T1000 (cell line): ENCODE measurements around the gene OSBPL8.

Source experiments
- DNase-seq: peaks from one replicate; lab custom pipeline; 2025; ENCODE audit warnings: mixed read lengths; lab: John Stamatoyannopoulos, UW

The OSBPL8 gene

DNA sequence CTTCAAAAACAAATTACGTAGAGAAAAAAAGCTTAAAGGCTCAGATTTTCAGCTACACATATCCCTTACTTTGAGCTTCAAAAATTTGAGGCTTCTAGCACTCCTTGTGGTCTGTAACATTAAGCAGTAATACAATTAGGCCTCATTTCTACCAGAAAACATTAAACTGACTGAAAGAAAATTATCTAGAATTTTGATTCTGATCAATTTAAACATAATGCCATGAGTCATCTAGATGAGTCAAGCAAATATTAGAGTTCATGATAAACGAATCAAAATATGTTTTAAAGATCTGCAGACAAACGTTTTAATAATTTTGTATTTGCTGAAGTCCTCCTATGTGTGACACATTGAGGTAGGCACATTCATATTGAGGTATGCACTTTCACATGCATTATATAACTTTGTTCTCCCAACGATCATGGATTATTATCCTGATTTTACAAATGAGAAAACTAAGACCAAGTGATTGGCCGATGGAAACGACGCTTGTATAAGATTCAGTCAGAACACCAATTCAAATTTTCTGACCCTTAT, 4.3 kb downstream of the OSBPL8 start:
- no peak for DNase-seq

DNA sequence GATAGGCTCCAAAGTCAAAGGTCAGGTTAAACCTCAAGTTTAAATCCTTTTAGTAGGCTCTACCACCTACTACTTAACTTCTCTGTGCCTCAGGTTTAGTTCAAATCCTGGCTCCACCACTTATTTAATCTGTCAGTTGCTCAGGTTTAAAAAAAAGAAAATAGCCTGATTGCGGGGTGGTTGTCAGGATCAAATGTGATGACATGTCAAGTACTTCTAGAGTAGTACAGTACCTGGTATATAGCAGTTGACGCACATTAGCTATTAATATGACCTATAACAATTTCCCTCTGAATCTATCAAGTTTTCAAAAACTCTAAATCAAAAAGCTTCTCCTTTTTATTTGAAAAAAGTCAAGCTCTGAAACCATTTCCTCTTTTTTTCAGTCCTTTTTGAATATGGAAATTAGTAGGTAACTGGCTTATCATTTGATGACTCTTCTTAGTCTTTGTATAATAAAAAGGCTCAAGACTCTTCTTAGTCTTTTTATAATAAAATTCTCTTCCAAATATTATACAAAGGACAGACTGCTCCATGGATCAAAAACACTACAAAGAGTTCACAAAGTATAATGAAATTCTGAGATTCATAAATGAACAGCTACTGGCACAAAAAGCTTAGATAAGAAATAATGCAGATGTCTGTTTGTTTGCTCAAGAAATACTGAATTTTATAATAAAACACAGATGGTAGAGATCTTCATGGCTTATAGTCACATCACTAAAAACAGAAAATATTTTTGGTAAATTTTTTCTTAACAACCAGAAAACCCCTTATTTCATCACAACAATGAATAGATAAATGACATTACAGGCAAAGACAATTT, 5.0 kb downstream of the OSBPL8 start:
- DNase-seq = no peak

DNA sequence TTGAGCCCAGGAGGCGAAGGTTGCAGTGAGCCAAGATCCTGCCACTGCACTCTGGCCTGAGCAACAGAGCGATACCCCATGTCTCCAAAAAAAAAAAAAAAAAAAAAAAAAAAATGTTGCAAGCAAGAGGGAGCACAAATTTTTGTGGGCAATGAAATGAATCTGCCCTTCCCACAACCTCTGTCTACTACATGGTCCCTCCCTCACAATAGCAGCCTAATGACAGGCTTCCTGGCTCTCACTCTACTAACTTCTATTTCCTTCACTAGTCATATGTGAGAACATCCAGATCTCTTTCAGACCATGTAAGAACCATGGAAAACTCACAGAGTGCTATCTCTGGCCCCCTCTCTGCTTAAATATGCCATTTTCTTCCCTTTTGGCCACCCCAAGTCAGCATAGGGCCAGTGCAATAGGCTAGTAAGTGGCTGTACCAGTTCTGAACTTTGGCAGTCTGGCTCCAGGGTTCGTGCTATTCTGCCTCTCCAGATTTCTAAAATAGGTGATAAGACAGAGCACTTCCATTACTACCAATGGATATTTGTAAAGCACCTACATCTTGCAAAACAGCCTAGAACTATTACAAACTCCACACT, 7.1 kb downstream of the OSBPL8 start:
- no peak for DNase-seq

DNA sequence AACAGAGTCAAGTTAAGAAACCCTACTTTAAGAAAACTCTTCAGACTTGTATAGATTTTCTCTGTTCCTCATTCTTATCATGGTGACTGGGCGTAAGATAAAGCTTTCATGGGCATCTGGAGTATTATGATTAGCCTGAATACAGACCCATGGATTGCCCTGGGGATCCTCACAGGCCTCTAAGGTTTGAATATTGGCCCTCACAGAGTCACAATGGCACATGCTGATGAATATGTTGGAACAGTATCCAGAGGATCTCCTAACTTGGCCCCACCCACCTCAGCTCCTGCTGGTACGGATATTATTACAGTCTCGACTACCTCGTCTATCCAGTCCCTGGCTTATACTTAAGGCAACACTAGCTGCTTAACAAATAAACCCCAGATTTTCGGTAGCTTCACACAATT, 8.1 kb downstream of the OSBPL8 start:
- no peak for DNase-seq

DNA sequence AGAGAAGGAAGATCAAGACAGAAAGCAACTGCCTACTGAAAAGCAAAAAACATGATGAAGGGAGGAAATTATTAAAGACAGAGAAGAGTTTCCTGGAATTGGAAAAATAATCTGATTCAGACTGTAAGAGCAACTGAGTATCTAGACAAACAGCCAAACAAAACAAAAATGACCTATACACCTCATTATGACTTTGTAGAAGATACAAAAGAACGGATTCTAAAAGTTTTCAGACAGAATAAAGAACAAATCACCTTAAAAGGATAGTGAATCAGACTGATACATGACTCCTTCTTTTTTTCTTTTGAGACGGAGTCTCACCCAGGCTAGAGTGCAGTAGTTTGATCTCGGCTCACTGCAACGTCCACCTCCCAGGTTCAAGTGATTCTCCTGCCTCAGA, 10.4 kb downstream of the OSBPL8 start:
- DNase-seq = no peak

DNA sequence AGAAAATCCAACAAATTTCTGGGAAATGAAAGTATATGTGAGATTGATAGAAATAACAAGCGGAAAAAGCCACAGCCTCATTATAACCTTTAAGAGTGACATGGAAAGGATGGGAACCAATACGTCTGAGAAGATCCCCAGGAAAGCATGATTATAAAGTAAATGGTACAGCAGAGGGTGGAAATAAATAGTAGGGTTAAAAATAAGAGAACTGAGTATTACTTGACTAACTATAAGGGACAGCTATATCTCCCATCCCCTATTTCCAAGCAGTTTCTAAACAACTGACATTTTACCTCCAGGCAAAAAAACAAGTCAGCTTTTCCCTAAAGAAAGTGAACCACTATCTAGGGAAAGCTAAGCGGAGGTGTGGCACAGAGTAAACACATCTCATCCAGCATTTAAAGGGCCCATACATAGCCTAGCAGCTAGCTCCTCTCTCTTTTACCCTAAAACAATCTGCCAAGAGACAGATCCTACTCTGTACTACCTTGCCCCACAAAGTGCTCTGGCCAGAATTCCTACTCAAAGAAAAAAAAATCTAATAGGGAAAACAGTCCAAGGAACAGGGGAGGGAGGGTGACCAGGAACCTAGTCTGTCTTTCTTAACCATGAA, 11.2 kb downstream of the OSBPL8 start:
- DNase-seq = no peak

DNA sequence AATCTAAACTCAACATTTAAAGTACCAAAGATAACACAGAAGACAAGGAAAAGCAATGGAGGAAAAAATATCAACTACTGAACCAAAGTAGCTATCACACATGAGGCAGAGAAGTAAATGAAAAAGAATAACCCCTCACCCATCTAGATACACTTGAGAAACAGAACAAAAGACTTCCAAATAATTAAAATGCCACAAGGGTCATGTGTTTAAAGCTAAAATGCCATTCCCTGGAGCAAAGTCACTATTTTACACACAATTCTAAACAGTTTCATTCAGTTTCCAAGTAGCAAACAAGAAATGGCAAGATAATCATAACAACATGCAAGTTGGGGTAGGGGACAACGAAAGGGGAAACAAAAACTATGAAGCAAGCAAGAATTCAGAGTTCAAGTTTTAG, 12.0 kb downstream of the OSBPL8 start:
- DNase-seq = no peak

DNA sequence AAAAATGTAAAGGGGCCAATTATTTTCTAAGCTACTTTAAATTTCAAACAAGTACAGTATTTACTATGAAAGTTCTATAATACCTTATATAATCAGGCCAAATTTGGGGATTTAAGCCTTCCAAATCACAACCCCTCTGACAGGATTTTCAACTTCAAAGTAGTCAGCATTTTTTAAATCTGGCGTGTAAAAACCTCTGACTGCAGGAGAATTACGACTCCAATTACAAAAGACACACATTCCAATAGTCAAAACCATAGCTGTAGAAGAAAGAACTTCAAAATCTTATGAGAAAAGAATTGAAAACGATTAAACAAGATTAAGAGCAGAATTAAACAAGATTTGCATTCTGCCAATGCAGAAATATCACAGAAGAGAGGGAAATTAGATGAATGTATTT, 12.7 kb downstream of the OSBPL8 start:
- DNase-seq = no peak

DNA sequence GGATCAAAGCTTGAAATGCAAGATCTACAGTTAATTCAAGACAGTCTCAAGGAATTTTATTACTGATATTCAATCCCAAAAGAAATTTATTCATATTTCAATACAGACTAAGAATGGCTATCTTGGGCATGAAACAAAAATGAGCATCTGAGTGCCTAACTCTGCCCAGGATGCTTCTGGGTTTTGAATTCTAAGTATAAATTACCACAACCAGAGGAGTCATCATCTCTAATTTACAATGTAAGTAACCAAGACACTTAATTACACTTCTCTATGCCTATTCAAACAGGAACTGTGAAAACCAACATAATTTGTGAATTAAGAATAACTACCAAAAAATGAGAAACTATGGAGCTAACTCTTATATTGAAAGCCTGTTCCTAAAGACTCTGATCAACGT, 14.1 kb downstream of the OSBPL8 start:
- no peak for DNase-seq

DNA sequence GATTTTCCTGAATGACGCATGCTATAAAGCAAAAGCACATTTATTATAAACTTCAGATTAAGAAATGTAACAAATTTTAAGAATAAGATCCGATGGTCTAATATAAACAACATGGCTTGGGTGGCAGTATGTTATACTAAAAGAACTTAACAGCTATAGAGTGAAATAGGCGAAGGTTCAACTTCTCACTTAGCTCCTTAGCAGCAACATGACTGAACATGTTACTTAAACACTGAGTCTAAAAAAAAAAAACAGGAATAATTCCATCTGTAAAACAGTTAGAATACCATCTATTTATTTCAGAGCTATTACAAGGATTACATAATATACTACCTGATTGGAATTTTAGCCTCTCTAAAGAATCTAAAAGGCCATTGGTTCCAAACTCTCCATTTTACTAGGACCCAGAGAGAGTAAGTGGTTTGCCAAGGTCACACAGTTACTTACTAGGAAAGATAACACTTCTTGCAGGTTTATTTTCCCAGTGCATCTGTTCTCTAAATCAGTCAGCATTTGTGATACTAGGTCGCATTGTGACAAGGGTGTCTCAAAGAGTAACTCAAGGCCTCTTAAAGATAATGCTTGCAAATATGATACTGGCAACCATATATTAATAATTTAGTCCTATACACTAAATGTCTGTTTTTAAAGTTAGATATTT, 14.8 kb downstream of the OSBPL8 start:
- DNase-seq = no peak

DNA sequence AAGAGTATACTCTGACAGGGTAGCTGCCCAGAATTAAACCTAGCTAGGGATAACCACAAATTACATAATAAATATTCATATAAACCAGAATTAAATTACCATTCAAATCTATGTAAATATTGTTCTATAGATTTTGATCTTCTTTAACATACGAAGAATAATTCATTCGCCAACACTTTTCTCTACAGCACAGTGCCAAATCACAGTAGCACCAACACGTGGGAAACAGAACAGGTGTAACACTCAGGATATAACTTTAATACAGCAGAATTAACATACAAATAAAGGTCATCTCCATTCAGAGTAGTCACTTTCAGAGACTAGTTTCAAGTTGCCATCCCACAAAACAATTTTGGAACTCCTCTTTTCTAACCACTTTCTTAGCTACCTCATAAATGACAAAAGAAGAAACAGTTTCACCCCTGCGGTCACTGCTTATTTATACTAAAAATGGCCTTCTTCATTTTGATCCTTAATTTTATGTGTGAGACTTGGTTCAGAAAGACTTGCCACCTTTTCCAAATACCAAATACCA, 15.7 kb downstream of the OSBPL8 start:
- DNase-seq = no peak

DNA sequence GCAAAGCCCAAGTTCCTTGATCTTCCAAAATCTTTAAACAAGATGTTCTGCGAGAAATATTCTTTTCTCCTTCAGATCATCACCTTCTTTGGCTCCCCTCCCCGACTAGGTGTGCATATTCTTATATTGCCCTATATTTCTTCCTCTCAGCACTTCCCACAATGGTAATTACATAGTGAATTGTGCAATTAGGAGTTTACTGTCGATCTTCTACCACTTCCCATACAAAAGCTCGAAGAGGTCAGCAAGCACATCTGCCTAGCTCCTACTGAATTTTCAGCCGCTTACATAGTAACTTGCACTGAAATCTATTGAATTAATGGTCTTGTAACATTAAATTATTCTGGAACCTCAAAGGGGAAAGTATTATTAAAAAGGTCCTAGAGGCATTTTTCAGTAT, 16.7 kb downstream of the OSBPL8 start:
- DNase-seq = no peak

DNA sequence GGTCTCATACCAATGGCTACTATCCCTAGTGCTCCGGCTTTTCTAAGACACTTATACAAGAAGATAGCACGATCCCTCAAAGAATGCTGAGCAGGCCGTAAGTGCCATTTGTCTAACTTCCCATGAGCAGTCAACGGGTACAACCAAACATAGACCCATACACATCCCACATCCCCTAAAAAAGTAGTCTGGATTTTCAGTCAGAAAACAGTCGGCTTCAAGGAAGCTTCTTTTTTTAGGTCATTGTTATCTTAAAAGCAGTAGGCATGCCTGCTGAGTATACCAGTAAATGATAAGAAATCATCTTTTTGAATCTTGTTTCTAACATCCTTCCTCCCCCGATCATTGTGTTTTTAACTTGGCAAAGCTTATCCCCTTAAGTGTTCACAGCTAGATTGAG, 19.8 kb downstream of the OSBPL8 start:
- DNase-seq = no peak

DNA sequence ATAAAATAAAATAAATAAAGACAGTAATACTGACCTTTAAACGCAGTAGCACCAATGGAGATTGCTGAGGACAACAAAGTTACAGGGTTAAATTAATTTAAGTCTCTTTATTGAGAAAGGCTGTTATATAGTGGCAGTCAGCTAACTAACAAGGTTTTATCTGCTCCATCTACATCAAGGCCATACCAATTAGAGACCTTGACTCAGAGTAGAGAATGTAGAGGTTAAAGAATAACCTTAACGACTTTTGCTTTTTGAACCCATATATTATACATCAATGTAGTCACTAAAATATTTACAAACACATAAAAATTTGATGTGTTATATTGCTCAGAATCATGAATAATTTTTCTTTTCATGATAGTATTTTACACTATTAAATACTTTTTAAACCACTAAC, 21.6 kb downstream of the OSBPL8 start:
- DNase-seq = no peak

DNA sequence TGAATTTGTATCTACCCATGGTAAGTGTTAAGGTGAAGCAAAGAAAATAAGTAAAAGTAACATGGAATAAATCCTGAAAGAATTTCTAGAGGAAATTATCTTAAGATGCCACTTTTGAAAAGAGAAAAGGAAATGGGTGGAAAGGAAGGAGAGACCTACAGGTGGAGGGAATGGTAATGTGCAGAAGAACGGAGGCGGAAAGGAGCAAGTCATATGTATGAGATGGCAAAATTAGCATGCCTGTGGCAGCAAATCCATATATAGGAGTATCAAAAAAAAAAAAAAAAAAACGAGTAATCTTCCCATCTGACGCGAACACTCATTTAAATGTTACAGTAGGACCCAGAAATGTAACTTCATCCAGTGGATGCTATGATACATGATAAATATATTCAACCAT, 23.0 kb downstream of the OSBPL8 start:
- no peak for DNase-seq

DNA sequence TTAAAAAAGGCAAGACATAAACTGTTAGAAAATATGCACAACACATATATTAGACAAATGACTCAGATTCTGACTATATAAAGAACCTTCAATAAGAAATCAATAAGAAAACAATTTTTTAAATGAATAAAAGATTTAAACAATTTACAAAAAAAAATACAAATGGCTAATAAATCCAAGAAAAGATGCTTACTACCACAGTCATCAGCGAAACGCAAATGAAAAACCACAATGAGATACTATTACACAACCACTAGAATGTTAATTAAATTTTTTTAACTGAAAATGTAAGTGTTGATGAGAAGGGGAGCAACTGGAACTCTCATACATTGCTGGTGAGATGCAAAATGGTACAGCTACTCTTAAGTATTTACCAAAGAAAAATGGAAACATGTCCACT, 24.4 kb downstream of the OSBPL8 start:
- DNase-seq = no peak

DNA sequence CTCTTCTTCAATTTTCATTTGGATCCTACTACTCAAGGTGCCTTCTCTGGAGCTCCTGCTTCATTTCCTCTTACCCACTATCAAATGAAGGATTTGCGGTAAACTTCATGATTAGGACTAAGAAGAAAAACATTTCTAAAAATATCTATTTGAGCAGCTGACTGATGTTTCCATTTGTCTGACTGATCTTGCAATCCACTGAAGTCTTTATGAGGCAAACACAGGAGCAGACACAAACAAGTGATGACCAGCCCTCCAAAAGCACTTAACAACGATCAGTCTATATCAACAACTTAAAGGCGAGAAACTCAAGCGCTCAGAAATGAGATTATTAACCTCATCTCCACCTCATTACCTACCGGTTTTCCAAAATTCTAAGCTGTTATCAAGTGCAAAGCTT, 26.2 kb downstream of the OSBPL8 start:
- DNase-seq = no peak

DNA sequence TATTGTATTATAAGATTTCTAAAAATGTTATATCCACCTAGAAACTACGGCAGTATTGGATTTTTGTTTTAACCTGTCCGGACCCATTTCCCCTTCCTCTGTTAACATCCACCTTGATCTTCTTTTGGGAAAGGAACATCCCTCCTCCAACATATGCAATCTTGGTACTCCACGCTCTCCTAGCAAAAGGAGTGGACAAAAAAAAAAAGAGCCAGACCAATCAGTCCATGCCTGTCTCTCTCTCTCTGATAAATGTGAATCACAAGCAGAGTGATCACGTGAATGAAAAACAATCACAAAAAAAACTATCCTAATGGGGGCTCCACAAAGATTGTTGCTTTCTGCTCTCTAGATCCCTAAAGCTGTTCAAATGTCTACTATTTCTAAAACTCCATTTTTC, 27.1 kb downstream of the OSBPL8 start:
- no peak for DNase-seq

DNA sequence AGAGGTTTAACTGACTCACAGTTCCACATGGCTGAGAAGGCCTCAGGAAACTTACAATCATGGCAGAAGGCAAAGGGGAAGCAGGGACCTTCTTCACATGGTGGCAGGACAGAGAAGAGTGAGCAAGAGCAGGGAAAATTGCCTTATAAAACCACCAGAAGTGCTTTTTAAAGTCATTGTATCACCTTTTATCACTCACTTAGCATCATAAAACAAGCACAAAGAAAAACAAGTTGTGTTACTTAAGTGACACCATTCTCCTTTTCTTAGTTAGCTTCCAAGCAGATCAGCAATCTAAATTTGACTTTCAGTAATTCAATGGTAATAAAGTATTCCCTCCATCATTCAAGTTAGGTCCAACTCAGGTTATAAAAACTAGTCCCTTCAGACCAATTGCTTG, 28.5 kb downstream of the OSBPL8 start:
- DNase-seq = no peak

DNA sequence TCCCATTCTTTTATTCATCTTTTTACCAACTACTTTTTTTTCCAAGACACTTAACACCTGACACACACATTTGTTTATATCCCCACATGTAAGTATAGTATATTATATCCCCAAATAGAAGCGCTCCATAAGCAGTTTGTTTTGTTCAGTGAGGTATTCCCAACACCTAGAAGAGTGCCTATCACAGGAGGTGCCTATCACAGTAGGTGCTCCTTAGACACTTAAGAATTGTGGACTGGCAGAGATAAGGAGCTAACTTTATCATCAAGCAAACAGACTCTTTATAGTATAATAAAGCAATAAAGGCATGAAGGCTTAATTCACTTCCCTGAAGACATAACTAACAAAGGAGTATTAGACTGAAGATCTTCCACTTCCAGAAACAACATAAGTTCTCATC, 29.1 kb downstream of the OSBPL8 start:
- DNase-seq = no peak

DNA sequence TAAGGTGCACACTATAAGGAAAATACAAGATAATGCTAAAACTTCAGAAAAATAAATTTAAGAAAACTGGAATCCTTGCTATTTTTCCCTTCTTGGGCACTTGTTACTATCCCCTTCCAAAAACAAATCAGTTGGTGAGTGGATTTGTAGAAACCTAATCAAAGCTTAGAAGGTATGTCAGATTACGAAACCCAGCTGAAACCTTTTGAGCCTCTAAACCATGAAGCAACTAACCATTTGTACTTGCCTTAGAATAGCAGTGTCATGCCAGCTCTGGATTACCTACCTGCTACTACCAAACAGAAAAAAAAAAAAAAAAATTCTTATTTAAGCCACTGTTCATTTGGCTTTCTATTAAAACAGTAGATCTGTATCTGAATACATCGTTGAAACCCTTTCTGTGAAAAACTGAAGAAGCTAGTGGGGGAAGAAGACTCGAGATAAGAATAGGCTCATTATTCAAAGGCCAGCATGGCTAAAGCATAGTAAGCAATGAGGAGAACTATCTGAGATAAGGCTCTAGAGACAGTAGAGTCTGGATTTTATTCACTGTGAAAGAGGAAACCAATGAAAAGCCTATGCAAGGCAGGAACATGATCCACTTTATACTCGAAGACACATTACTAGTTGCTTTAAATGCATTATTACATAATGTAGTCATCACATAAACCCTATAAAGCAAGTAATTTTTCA, 30.2 kb downstream of the OSBPL8 start:
- DNase-seq = no peak

DNA sequence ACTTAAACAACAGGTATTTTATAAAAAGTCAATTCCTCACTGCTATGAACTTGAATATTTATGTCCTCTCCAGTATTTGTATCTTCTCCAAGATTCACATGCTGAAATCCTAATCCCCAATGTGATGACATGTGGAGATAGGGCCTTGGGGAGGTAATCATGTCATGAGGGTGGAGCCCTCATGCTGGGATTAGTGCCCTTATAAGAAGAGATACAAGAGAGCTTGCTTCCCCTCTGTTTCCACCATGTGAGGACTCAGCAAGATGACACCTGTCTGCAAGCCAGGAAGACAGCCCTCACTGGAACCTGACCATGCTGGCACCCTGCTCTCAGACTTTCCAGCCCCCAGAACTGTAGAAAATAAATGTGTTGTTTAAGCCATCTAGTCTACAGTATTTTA, 36.2 kb downstream of the OSBPL8 start:
- DNase-seq = no peak
